Transverse colon (tissue), 3 donors: Measurements from ENCODE around the gene KIAA1217.

ENCODE experiments used
- CTCF ChIP-seq, 5 experiments: fragments of 200-600 bp in 3 of 5; fragments of 450-650 bp in 2 of 5; sonication (generic) in 3 of 5; IDR thresholded peaks; 1 replicate in 2 of 5; 2 replicates in 3 of 5; pipeline ENCODE4 v1.5.1; 2016 to 2017; ENCODE audit warnings: antibody characterized with exemption in 5 of 5, inconsistent platforms in 3 of 5, mild to moderate bottlenecking in 2 of 5, moderate library complexity in 1 of 5
- EP300 ChIP-seq: sonication (generic); formaldehyde crosslinking; IDR thresholded peaks from one replicate; pipeline ENCODE4 v1.6.1; 2017; ENCODE audit warnings: antibody characterized with exemption, low read depth
- POLR2A ChIP-seq: fragments of 450-650 bp; IDR thresholded peaks from one replicate; pipeline ENCODE4 v1.6.1; 2016; ENCODE audit warnings: antibody characterized with exemption, mild to moderate bottlenecking, moderate library complexity

- TF ChIP-seq CTCF (IDR thresholded peaks at IDR 0.05) (no peak), EP300 (no peak), POLR2A (no peak)
These were observed 266.7 kb downstream of the KIAA1217 start for GRCh38 chr10:24475598-24475997.
